ENCODE data around the gene LCE2D.

The LCE2D gene

DNA sequence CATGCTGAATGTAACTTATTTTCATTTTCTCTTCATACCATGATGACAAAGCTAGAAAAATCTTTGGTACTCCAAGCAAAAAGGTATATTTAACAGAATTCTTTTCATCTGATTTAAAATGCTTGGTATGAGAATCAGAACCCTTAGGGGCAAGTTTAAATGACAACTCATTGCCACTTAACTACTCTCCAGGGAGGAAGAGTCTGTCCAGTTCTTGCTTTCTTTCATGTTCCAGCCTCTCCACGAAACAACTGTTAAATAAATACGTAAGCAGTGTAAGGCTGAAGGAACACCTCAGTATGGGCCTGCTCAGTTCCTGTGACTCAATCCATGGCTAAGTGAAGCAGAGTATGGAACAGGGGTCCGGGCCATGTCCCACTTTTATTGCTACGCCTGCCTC is 36.6 kb downstream of the LCE2D start:
- DNase-seq, result no peak

- DNase-seq, result no peak
Measured at GRCh38 chr1:152707860-152708259, 44.7 kb downstream of the LCE2D start, which contains the start of gene LCE4A. Gene LCE4A, plus strand, starts transcription at chr1:152708160. Its CDS starts 916 bp downstream, at chr1:152709076.
